Upper lobe of left lung (tissue), 4 donors: Measurements from ENCODE around the gene ZBTB17.

Source experiments
- POLR2A ChIP-seq, 4 donors: fragments of 450-650 bp; IDR thresholded peaks; one replicate each; pipeline ENCODE4 v1.5.1; 2016 to 2017; ENCODE audit warnings: antibody characterized with exemption in 4 of 4, mild to moderate bottlenecking in 2 of 4
- TF ChIP-seq, protein P1 (sequence below), 6 experiments: fragments of 450-650 bp in 4 of 6; fragments of 200-600 bp in 2 of 6; sonication (generic) in 2 of 6; IDR thresholded peaks; one replicate each; pipeline ENCODE4 v1.5.1; 2016 to 2019; ENCODE audit warnings: antibody characterized with exemption in 6 of 6

GRCh38 chr1:15938628-15939161 is 37.2 kb downstream of the ZBTB17 start:
- TF ChIP-seq POLR2A (IDR thresholded peaks at IDR 0.05) = no peak
- TF ChIP-seq, protein P1, sequence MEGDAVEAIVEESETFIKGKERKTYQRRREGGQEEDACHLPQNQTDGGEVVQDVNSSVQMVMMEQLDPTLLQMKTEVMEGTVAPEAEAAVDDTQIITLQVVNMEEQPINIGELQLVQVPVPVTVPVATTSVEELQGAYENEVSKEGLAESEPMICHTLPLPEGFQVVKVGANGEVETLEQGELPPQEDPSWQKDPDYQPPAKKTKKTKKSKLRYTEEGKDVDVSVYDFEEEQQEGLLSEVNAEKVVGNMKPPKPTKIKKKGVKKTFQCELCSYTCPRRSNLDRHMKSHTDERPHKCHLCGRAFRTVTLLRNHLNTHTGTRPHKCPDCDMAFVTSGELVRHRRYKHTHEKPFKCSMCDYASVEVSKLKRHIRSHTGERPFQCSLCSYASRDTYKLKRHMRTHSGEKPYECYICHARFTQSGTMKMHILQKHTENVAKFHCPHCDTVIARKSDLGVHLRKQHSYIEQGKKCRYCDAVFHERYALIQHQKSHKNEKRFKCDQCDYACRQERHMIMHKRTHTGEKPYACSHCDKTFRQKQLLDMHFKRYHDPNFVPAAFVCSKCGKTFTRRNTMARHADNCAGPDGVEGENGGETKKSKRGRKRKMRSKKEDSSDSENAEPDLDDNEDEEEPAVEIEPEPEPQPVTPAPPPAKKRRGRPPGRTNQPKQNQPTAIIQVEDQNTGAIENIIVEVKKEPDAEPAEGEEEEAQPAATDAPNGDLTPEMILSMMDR (IDR thresholded peaks at IDR 0.05) = no peak
